Activated CD4-positive, alpha-beta T cell treated with anti-CD3 and anti-CD28 coated beads, Interleukin-2, amount 50 U/mL, for 24 hours (primary cell): Measurements from ENCODE around the gene TRO.

Experiments used
- DNase-seq, 2 donors: peaks; one replicate each; pipeline ENCODE4 v3.0.0-alpha.2; 2020; ENCODE audit warnings: low read depth in 1 of 2, low spot score in 1 of 2

The TRO gene

GRCh38 chrX:54964766-54965497 is 44.3 kb downstream of the TRO start:
- DNase-seq = no peak

DNA sequence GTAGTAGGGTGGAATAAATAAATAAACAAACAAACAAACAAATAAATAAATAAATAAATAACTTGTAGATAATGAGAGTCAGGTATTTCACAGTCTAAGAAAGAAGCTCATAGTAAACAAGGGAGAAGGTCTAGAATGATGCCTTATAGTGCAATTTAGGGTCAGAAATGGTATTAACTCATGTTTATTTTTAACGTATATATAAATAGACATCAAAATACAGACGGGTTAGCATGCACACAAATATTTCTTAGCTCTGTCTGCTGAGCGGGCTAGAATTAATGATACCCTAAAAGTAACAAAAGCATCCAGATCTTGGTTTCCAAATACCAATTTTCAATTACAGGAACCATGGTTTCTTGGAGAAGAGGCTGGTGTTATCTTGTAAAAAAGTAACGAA is 56.8 kb downstream of the TRO start:
- DNase-seq = no peak

- DNase-seq = no peak
Measured at GRCh38 chrX:54978448-54978847, 57.8 kb downstream of the TRO start.

DNA sequence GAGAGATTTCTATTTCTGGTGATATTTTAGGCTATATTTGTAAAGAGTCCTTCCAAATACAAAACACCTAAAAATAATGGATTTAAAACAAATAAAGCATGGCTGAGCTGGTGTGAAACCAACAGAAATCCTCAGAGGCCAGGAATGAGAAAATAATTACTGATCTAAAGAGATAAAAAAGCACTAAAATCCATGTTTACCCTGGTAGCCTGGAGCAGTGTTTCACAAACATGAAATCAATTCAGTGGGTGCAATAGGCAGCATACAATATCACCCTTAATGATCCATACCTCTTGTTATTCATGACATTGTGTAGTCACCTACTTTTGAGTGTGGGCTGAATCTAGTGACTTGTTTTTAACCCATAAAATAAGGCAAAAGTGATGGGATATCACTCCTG is 58.8 kb downstream of the TRO start:
- no peak for DNase-seq

DNA sequence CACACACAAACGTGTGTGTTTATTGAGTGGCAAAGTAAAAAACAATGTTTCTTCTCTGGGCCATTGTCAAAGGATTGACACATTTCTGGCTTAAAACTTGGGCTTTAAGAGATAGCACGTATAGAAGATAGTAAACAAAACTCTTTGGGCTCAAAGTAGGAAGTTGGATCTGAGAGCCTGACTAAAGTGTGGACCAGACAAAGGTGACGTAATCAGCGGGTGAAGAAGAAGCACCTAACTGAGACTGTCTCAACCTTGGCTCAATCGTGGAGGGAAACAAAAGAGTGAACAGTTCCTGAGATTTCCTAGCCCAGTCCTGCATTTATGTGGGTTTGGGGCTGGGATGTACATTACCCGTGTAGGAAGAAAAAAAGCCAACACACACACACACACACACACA is 59.7 kb downstream of the TRO start:
- no peak for DNase-seq
